ENCODE results near the gene STING1.

STING1 gene

DNA sequence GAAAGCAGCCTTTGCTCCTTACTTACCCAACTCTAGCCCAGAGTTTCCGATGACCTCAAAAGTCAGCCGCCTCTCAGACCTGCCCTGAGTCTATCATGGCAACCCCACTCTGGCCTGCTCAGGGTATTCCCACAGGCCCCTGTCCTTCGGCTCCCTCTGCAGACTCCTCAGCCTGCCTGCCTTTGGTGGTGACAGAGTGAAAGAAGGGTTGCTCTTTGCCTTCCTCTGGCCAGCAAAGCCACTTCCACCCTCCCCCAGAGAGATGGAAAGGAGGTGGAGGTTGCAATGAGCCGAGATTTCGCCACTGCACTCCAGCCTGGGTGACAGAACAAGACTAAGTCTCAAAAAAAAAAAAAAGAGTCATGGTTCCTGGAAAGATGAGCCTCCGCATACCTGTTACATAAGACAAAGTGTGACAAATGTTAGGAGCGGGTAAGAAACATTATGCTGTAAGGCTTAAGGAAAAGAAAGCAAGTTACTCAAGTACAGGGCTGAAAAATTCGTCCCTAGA, 14.1 kb downstream of the STING1 start:
- H3K4me3 ChIP-seq (replicated peaks; ENCODE audit: low read depth, low read length) = no peak overlapping the region
- DNase-seq (ENCODE audit: low read depth) = no peak
- TF ChIP-seq, protein P1, sequence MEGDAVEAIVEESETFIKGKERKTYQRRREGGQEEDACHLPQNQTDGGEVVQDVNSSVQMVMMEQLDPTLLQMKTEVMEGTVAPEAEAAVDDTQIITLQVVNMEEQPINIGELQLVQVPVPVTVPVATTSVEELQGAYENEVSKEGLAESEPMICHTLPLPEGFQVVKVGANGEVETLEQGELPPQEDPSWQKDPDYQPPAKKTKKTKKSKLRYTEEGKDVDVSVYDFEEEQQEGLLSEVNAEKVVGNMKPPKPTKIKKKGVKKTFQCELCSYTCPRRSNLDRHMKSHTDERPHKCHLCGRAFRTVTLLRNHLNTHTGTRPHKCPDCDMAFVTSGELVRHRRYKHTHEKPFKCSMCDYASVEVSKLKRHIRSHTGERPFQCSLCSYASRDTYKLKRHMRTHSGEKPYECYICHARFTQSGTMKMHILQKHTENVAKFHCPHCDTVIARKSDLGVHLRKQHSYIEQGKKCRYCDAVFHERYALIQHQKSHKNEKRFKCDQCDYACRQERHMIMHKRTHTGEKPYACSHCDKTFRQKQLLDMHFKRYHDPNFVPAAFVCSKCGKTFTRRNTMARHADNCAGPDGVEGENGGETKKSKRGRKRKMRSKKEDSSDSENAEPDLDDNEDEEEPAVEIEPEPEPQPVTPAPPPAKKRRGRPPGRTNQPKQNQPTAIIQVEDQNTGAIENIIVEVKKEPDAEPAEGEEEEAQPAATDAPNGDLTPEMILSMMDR (IDR thresholded peaks at IDR 0.05; ENCODE audit: low read length, missing control alignments) = no peak

DNA sequence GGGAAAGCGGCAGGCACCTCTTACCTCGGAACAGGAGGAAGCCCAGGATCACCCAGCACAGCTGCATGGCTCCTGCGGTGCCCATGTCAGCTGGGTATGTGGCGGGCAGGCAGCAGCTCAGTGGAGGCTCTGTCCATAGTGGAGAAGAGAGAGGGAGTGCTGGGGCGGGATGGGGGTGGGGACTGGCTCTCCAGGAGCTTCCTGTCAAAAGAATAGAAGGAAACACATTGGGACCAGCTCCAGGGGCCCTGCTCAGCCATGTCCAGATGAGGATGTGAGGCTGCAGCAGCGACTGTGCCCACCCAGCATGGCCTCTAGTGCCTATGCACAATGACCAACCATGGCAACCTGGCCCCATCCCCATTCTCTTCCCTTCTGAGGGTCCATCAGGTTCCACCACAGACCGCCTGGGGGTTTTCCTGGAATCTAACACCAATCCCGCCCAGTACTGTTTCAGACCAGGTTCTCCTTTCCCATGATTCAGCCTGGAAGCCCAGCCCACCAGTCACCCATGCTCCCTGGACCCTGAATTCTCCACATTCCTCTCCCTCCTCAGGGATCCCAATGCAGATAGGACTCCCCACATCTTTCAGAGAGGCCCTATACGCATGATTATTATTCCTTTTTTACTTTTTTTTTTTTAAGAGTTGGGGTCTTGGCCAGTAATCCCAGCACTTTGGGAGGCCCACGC, 19.8 kb downstream of the STING1 start, which contains the start of gene ECSCR:
ECSCR (minus strand) TSS at position 158 of the 691 bp plus-strand sequence; CDS start at position 85, 73 bp downstream.
- peak; percentile 66 for DNase-seq (ENCODE audit: low read depth)
- peak within 1 kb of the TSS; percentile 46 for H3K4me3 ChIP-seq (replicated peaks; ENCODE audit: low read depth, low read length)
- TF ChIP-seq, protein P1 (IDR thresholded peaks at IDR 0.05; ENCODE audit: low read length, missing control alignments) = no peak

DNA sequence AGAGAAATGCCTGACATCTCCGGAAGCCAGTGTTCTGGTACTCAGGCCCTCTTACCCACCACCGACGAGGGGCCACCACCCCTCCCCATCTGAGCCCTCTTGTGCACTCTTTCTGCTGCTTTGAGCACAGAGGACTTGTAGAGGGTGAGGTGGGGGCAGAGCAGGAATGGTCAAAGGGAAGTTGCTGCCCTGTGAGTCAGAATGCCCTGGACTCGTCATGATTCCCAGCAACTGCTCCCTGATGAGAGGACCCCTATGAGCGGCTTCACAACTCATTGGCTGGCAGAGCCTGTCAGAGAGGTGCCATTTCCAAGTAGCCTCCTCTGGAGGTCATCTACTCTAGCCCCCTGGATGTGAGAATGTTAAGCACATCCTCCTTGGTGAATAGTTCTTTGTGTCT, 20.9 kb downstream of the STING1 start:
- TF ChIP-seq, protein P1 (IDR thresholded peaks at IDR 0.05; ENCODE audit: low read length, missing control alignments) = no peak
- H3K4me3 ChIP-seq (replicated peaks; ENCODE audit: low read depth, low read length) = peak overlapping the region; percentile 46
- peak; percentile 69 for DNase-seq (ENCODE audit: low read depth)

DNA sequence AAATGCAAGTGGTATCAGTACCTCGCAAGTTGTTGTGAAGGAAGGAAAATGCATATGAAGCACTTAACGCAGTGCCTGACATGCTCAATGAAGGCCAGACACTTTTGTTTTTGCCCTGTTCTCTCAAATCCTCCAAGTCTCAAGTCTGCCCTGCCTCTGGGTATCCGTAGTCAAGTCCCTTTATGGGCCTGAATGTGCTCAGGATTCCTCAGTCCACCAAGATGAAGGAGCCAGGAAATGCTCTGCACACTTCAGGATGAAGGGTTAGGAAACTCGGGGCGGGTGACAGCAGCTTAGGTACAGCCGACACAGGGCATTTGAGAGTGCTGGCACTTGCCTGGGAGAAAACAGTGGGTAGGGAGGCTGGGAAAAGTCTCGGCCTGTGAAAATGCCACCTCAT, 21.4 kb downstream of the STING1 start:
- DNase-seq (ENCODE audit: low read depth) = no peak
- TF ChIP-seq, protein P1 (IDR thresholded peaks at IDR 0.05; ENCODE audit: low read length, missing control alignments) = no peak
- peak overlapping the region; percentile 46 for H3K4me3 ChIP-seq (replicated peaks; ENCODE audit: low read depth, low read length)

DNA sequence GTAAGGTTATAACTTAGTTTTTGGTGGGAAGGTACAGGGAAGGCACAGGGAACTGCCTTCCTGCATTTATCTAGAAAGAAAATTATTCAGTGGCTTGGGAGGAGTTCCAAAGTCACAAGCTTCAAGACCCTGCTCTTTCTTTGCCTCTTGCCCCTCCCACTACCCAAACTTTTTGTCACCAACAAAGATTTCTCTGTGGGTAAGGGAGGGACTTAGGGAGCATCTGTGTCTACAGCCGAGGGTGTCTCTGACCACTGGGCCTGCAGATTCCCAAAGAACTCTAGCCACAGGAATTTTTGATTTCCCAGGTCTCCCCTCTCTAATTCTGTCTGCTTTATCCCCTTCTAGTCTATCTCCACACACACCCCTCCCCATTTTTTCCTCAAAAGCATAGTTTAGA, 22.1 kb downstream of the STING1 start:
- TF ChIP-seq, protein P1 (IDR thresholded peaks at IDR 0.05; ENCODE audit: low read length, missing control alignments) = no peak
- no peak for DNase-seq (ENCODE audit: low read depth)
- no peak overlapping the region for H3K4me3 ChIP-seq (replicated peaks; ENCODE audit: low read depth, low read length)

DNA sequence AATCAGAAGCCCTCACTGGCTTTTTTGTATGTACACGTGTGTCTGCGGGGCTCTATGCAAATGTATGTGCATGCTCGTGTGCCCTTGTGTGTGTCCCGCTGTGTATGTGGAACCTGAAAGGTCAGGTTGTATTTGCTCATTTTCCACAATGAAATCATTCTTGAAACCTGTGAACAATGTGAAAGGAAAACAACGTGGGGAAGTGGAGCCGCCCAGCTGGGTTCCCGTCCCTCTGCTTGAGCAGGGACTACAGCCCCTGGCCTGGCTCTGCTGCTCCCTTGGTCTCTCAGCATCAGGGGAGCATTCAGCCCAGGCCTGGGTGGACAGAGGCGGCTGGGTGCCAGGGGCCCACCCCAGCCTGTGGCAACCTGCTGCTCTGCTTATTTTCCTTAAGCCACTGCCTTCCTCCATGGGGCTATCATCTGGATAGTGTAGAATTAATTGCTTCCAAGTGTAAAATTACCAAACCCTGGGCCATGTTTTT, 23.1 kb downstream of the STING1 start:
- no peak overlapping the region for H3K4me3 ChIP-seq (replicated peaks; ENCODE audit: low read depth, low read length)
- DNase-seq (ENCODE audit: low read depth) = no peak
- TF ChIP-seq, protein P1 (IDR thresholded peaks at IDR 0.05; ENCODE audit: low read length, missing control alignments) = no peak
